Astrocyte (in vitro differentiated cells and primary cell): Measurements from ENCODE around the gene CSF1R. TPM values are rescaled to one million over a fixed set of nuclear protein-coding genes. Genes with fewer than 3 reads are reported as not detected.
A peak's percentile ranks its signal among the peaks of the same experiment; 100 is the strongest.

Source experiments
- DNase-seq: peaks from one replicate; pipeline ENCODE4 v3.0.0-alpha.2; 2010; ENCODE audit warnings: low read depth
- FAIRE-seq: peaks from 2 replicates; lab custom pipeline; 2011; peaks lifted over from hg19 to GRCh38; lab: Jason Lieb, UNC
- H2AFZ ChIP-seq: 2 replicates; pipeline ENCODE4 v1.6.0; 2012; ENCODE audit warnings: low read depth, low read length, inconsistent platforms
- H3K27ac ChIP-seq: 2 replicates; pipeline ENCODE4 v1.5.1; 2011; ENCODE audit warnings: low read depth, low read length, inconsistent platforms
- H3K27me3 ChIP-seq: 2 replicates; pipeline ENCODE4 v1.6.0; 2011; ENCODE audit warnings: low read length, inconsistent platforms; ENCODE audit not compliant: insufficient read depth
- H3K36me3 ChIP-seq: 2 replicates; pipeline ENCODE4 v1.5.1; 2011; ENCODE audit warnings: low read length, inconsistent platforms; ENCODE audit not compliant: insufficient read depth
- H3K4me1 ChIP-seq: 2 replicates; pipeline ENCODE4 v1.5.1; 2011; ENCODE audit warnings: low read length, inconsistent platforms; ENCODE audit not compliant: insufficient read depth
- H3K4me2 ChIP-seq: 2 replicates; pipeline ENCODE4 v1.6.0; 2012; ENCODE audit warnings: low read length, inconsistent platforms
- H3K4me3 ChIP-seq: 2 replicates; pipeline ENCODE4 v1.5.1; 2011; ENCODE audit warnings: low read depth, mild to moderate bottlenecking, low read length, inconsistent platforms; ENCODE audit not compliant: insufficient read depth
- H3K79me2 ChIP-seq: 2 replicates; pipeline ENCODE4 v1.6.0; 2012; ENCODE audit warnings: mild to moderate bottlenecking, low read length, inconsistent platforms; ENCODE audit not compliant: insufficient read depth
- H3K9ac ChIP-seq: 2 replicates; pipeline ENCODE4 v1.6.0; 2012; ENCODE audit warnings: mild to moderate bottlenecking, low read length, inconsistent platforms
- H3K9me3 ChIP-seq: 2 replicates; pipeline ENCODE4 v1.5.1; 2012; ENCODE audit warnings: low read depth, mild to moderate bottlenecking, low read length, inconsistent platforms; ENCODE audit not compliant: insufficient read depth
- H4K20me1 ChIP-seq: 2 replicates; pipeline ENCODE4 v1.6.0; 2012; ENCODE audit warnings: low read length, inconsistent platforms; ENCODE audit not compliant: insufficient read depth
- H3K27ac Mint-ChIP-seq: one replicate; pipeline ENCODE4 v1.8.0; 2021; ENCODE audit warnings: mild to moderate bottlenecking, mixed read lengths; ENCODE audit not compliant: unreplicated experiment
- H3K27me3 Mint-ChIP-seq: one replicate; pipeline ENCODE4 v1.8.0; 2021; ENCODE audit warnings: low read depth, mixed read lengths; ENCODE audit not compliant: unreplicated experiment
- H3K36me3 Mint-ChIP-seq: one replicate; pipeline ENCODE4 v1.8.0; 2021; ENCODE audit warnings: low read depth, mixed read lengths; ENCODE audit not compliant: unreplicated experiment
- H3K4me1 Mint-ChIP-seq: one replicate; pipeline ENCODE4 v1.8.0; 2021; ENCODE audit warnings: low read depth, mixed read lengths; ENCODE audit not compliant: unreplicated experiment
- H3K4me3 Mint-ChIP-seq: one replicate; pipeline ENCODE4 v1.8.0; 2021; ENCODE audit warnings: mild to moderate bottlenecking, moderate library complexity, mixed read lengths; ENCODE audit not compliant: unreplicated experiment
- H3K9me3 Mint-ChIP-seq: one replicate; pipeline ENCODE4 v1.8.0; 2021; ENCODE audit warnings: mild to moderate bottlenecking, mixed read lengths; ENCODE audit not compliant: unreplicated experiment
- CTCF ChIP-seq: IDR thresholded peaks from 2 replicates; pipeline ENCODE4 v1.5.1; 2011; ENCODE audit warnings: low read depth, mild to moderate bottlenecking, inconsistent platforms, low read length, moderate library complexity; ENCODE audit not compliant: insufficient read depth
- EZH2 ChIP-seq: IDR thresholded peaks from 2 replicates; pipeline ENCODE4 v1.6.1; 2012; ENCODE audit warnings: mild to moderate bottlenecking, low read length, inconsistent platforms; ENCODE audit not compliant: insufficient read depth
- total RNA-seq: library from RNA; stranded (reverse); gene quantifications from 2 replicates; pipeline ENCODE4 v1.2.1, GENCODE V29; 2021

Gene CSF1R
- total RNA-seq, 1 donor from 2014 or later, result 1.4 TPM

GRCh38 chr5:150114102-150114641 lies 27.8 kb upstream of the CSF1R start:
- Histone ChIP-seq H2AFZ (no peak overlapping the region), H3K4me3 (no peak overlapping the region), H3K36me3 (peaks cover 23% of the 10 kb centered on the region), H3K27me3 (no peaks in the 10 kb centered on the region), H4K20me1 (no peaks in the 10 kb centered on the region), H3K4me2 (no peak overlapping the region), H3K79me2 (no peaks in the 10 kb centered on the region), H3K27ac (no peak overlapping the region), H3K9ac (no peak overlapping the region), H3K4me1 (peaks cover 22% of the 10 kb centered on the region), H3K9me3 (no peaks in the 10 kb centered on the region)
- no peak for DNase-seq
- FAIRE-seq, result no peak
- TF ChIP-seq EZH2, result no peak
- TF ChIP-seq CTCF, result no peak
- H3K4me3 Mint-ChIP-seq, result no peak overlapping the region
- peaks cover 2% of the 10 kb centered on the region for H3K9me3 Mint-ChIP-seq
- peaks cover 5% of the 10 kb centered on the region for H3K36me3 Mint-ChIP-seq
- no peaks in the 10 kb centered on the region for H3K27me3 Mint-ChIP-seq
- H3K27ac Mint-ChIP-seq, result no peak overlapping the region
- H3K4me1 Mint-ChIP-seq, result peaks cover 23% of the 10 kb centered on the region

- H3K27me3 ChIP-seq, result no peaks in the 10 kb centered on the region
- no peaks in the 10 kb centered on the region for H3K79me2 ChIP-seq
- Mint-ChIP-seq H3K27me3 (no peaks in the 10 kb centered on the region), H3K4me3 (no peak overlapping the region), H3K9me3 (peaks cover 2% of the 10 kb centered on the region), H3K36me3 (peaks cover 3% of the 10 kb centered on the region), H3K4me1 (peaks cover 25% of the 10 kb centered on the region), H3K27ac (peak overlapping the region; percentile 63)
- peak overlapping the region; percentile 74 for H3K27ac ChIP-seq
- DNase-seq (peak; percentile 18), FAIRE-seq (no peak)
- peak overlapping the region; percentile 33 for H2AFZ ChIP-seq
- no peaks in the 10 kb centered on the region for H4K20me1 ChIP-seq
- H3K4me2 ChIP-seq, result peak overlapping the region; percentile 46
- peaks cover 13% of the 10 kb centered on the region for H3K36me3 ChIP-seq
- no peaks in the 10 kb centered on the region for H3K9me3 ChIP-seq
- H3K4me1 ChIP-seq, result peaks cover 22% of the 10 kb centered on the region
- TF ChIP-seq EZH2 (no peak), CTCF (no peak)
- peak overlapping the region; percentile 48 for H3K9ac ChIP-seq
- no peak overlapping the region for H3K4me3 ChIP-seq
Observed at GRCh38 chr5:150113047-150113744, 26.8 kb upstream of the CSF1R start.
